ENCODE results near the gene KRT84. TPM values are rescaled to one million over a fixed set of nuclear protein-coding genes. Genes with fewer than 3 reads are reported as not detected.

Gene KRT84
- total and polyA plus RNA-seq, 2 of the 4 experiments (the other 2 are of a cell fraction), result not detected

GRCh38 chr12:52411815-52412214 is 26.4 kb upstream of the KRT84 start:
- Histone ChIP-seq H3K18ac (ENCODE audit: low read depth, low read length) (no peak overlapping the region), H3K14ac (replicated peaks; ENCODE audit: low read depth, low read length) (no peak overlapping the region), H2BK15ac (ENCODE audit: low read depth, low read length) (no peak overlapping the region), H4K8ac (ENCODE audit: low read depth in 2 of 2, low read length in 2 of 2) (no peak overlapping the region), H2BK5ac (ENCODE audit: low read depth, low read length, poor library complexity, severe bottlenecking) (no peak overlapping the region), H2AK9ac (replicated peaks; ENCODE audit: low read depth, low read length, poor library complexity) (no peak overlapping the region), H3K27me3 (ENCODE audit: control insufficient read depth, insufficient read depth, low read length) (peaks cover 11% of the 10 kb centered on the region), H3K36me3 (ENCODE audit: control insufficient read depth, insufficient read depth, low read length) (no peaks in the 10 kb centered on the region), H3K9ac (ENCODE audit: low read depth, low read length) (no peak overlapping the region), H3K4me3 (ENCODE audit: insufficient read depth, low read depth, low read length) (no peak overlapping the region), H2BK20ac (ENCODE audit: low read depth, low read length) (no peak overlapping the region), H3K4me2 (ENCODE audit: low read depth, low read length) (no peak overlapping the region), H3K23ac (ENCODE audit: low read depth, low read length) (no peak overlapping the region), H3K27ac (ENCODE audit: insufficient read depth, low read length) (no peak overlapping the region), H2AFZ (replicated peaks; ENCODE audit: low read length, poor library complexity) (no peak overlapping the region), H4K91ac (ENCODE audit: insufficient read depth, low read depth, low read length) (no peak overlapping the region), H3K4ac (ENCODE audit: low read depth, low read length) (no peak overlapping the region), H4K20me1 (ENCODE audit: insufficient read depth, low read length) (no peaks in the 10 kb centered on the region), H3K56ac (ENCODE audit: extremely low read depth, insufficient read depth, low read length) (no peak overlapping the region), H3K79me1 (ENCODE audit: low read depth in 1 of 2, low read length in 2 of 2) (no peaks in the 10 kb centered on the region), H3K9me3 (ENCODE audit: control insufficient read depth, insufficient read depth, low read length) (no peaks in the 10 kb centered on the region), H3K9me1 (ENCODE audit: insufficient read depth, low read length) (peaks cover 6% of the 10 kb centered on the region; the same call in 1 of the 2 replicates), H3K4me1 (ENCODE audit: control insufficient read depth, insufficient read depth, low read length) (no peaks in the 10 kb centered on the region), H2BK120ac (ENCODE audit: low read depth, low read length) (no peak overlapping the region), H4K5ac (ENCODE audit: low read depth, low read length) (no peak overlapping the region), H2AK5ac (ENCODE audit: low read depth, low read length) (no peak overlapping the region)
- ChIA-PET POLR2A (ENCODE audit: unreplicated experiment) (no interaction called here), CTCF (no interaction called here)
- intact Hi-C loops (cut with micrococcal nuclease) (no loop called here), in situ Hi-C loops (cut with MboI; ENCODE audit: low sequenced_read_pairs) (no loop called here), dilution Hi-C loops (cut with HindIII; ENCODE audit: low sequenced_read_pairs, unreplicated experiment) (no loop called here)
- no peak for ATAC-seq (ENCODE audit: low read depth)
- WGBS, 2 experiments (ENCODE audit: extremely low coverage in 2 of 2, insufficient read length in 1 of 2), result no CpG with 5 or more reads among the region's 10 CpGs
- TF ChIP-seq MAFK (IDR thresholded peaks at IDR 0.05; ENCODE audit: low read depth, low read length) (no peak), RFX5 (IDR thresholded peaks at IDR 0.05; ENCODE audit: low read depth, low read length) (no peak), MAZ (IDR thresholded peaks at IDR 0.05; ENCODE audit: borderline replicate concordance, low read depth, low read length) (no peak), RCOR1 (IDR thresholded peaks at IDR 0.05; ENCODE audit: insufficient replicate concordance, low read length) (no peak), BHLHE40 (IDR thresholded peaks at IDR 0.05; ENCODE audit: low read depth, low read length) (no peak), RAD21 (IDR thresholded peaks at IDR 0.05; ENCODE audit: low read length) (no peak), MXI1 (IDR thresholded peaks at IDR 0.05; ENCODE audit: borderline replicate concordance, low read depth, low read length) (no peak), CTCF (conservative IDR thresholded peaks at IDR 0.05; ENCODE audit: low read depth, low read length) (no peak), NFE2L2 (IDR thresholded peaks at IDR 0.05; ENCODE audit: low read depth, low read length) (no peak), FOS (IDR thresholded peaks at IDR 0.05; ENCODE audit: low read depth, low read length) (no peak), CEBPB (IDR thresholded peaks at IDR 0.05; ENCODE audit: low read depth, low read length) (no peak), SMC3 (IDR thresholded peaks at IDR 0.05; ENCODE audit: low read depth, low read length) (no peak), POLR2A (IDR thresholded peaks at IDR 0.05; ENCODE audit: low read depth, low read length) (no peak), CHD1 (IDR thresholded peaks at IDR 0.05; ENCODE audit: low read depth, low read length) (no peak)
- TF ChIP-seq, protein P1, sequence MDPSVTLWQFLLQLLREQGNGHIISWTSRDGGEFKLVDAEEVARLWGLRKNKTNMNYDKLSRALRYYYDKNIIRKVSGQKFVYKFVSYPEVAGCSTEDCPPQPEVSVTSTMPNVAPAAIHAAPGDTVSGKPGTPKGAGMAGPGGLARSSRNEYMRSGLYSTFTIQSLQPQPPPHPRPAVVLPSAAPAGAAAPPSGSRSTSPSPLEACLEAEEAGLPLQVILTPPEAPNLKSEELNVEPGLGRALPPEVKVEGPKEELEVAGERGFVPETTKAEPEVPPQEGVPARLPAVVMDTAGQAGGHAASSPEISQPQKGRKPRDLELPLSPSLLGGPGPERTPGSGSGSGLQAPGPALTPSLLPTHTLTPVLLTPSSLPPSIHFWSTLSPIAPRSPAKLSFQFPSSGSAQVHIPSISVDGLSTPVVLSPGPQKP (IDR thresholded peaks at IDR 0.05; ENCODE audit: borderline replicate concordance, low read depth, low read length), result no peak
- TF ChIP-seq, protein P2, sequence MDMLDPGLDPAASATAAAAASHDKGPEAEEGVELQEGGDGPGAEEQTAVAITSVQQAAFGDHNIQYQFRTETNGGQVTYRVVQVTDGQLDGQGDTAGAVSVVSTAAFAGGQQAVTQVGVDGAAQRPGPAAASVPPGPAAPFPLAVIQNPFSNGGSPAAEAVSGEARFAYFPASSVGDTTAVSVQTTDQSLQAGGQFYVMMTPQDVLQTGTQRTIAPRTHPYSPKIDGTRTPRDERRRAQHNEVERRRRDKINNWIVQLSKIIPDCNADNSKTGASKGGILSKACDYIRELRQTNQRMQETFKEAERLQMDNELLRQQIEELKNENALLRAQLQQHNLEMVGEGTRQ (IDR thresholded peaks at IDR 0.05; ENCODE audit: low read depth, low read length), result no peak
- no TSS peak for BruUV-seq (replicated peaks)
- DNase-seq, result no peak
